Common myeloid progenitor, CD34-positive (primary cell): ENCODE data around the gene TNFRSF19.
A peak's percentile ranks its signal among the peaks of the same experiment; 100 is the strongest.

Source experiments
- CTCF ChIA-PET: fragments of 350-600 bp; sonication (Branson Sonifier 250); formaldehyde crosslinking; loops from one replicate; lab custom pipeline; 2021; ENCODE audit warnings: antibody characterized with exemption; lab: Charles Lee
- POLR2A ChIA-PET: fragments of 350-600 bp; sonication (Branson Sonifier 250); formaldehyde crosslinking; loops from one replicate; lab custom pipeline; 2021; ENCODE audit warnings: antibody characterized with exemption; lab: Charles Lee
- DNase-seq, 3 donors: peaks; one replicate each; pipeline versions ENCODE4 v3.0.0 to v3.0.0-alpha.2; 2013
- H3K27ac ChIP-seq, 2 experiments: 1 replicate in 1 of 2; 2 replicates in 1 of 2; pipeline ENCODE4 v1.7.0; 2013; ENCODE audit warnings: inconsistent platforms in 2 of 2, low read length in 2 of 2, mild to moderate bottlenecking in 2 of 2, low read depth in 1 of 2, moderate library complexity in 1 of 2; ENCODE audit not compliant: severe bottlenecking in 2 of 2, insufficient read depth in 1 of 2, poor library complexity in 1 of 2
- H3K27me3 ChIP-seq, 5 experiments: replicated peaks in 2 of 5; 1 replicate in 3 of 5; 2 replicates in 2 of 5; pipeline versions ENCODE4 v1.6.1 to v1.7.0; 2013; ENCODE audit warnings: low read length in 4 of 5, mild to moderate bottlenecking in 2 of 5, moderate library complexity in 2 of 5, inconsistent platforms in 1 of 5; ENCODE audit not compliant: insufficient read depth in 5 of 5, control insufficient read depth in 4 of 5
- H3K36me3 ChIP-seq, 4 experiments: 1 replicate in 2 of 4; 2 replicates in 2 of 4; pipeline versions ENCODE4 v1.6.1 to v1.7.0; 2013; ENCODE audit warnings: low read length in 3 of 4, control low read depth in 1 of 4, mild to moderate bottlenecking in 1 of 4; ENCODE audit not compliant: control insufficient read depth in 4 of 4, insufficient read depth in 4 of 4
- H3K4me1 ChIP-seq, 4 experiments: 1 replicate in 3 of 4; 2 replicates in 1 of 4; pipeline versions ENCODE4 v1.6.1 to v1.7.1; 2013; ENCODE audit warnings: low read length in 3 of 4, mild to moderate bottlenecking in 3 of 4, control low read depth in 1 of 4, inconsistent platforms in 1 of 4, moderate library complexity in 1 of 4; ENCODE audit not compliant: control insufficient read depth in 4 of 4, insufficient read depth in 4 of 4; ENCODE audit errors: control extremely low read depth in 1 of 4
- H3K4me3 ChIP-seq, 7 experiments: 1 replicate in 4 of 7; 2 replicates in 3 of 7; pipeline versions ENCODE4 v1.5.1 to v1.7.0; 2013; ENCODE audit warnings: mild to moderate bottlenecking in 7 of 7, low read length in 6 of 7, moderate library complexity in 6 of 7, inconsistent platforms in 2 of 7, low read depth in 2 of 7, control low read depth in 1 of 7; ENCODE audit not compliant: insufficient read depth in 4 of 7, control insufficient read depth in 1 of 7; ENCODE audit errors: extremely low read depth in 1 of 7
- H3K9me3 ChIP-seq, 5 experiments: 1 replicate in 4 of 5; 2 replicates in 1 of 5; pipeline versions ENCODE4 v1.6.1 to v1.7.1; 2013; ENCODE audit warnings: low read length in 4 of 5, mild to moderate bottlenecking in 2 of 5, inconsistent platforms in 1 of 5, low read depth in 1 of 5, moderate library complexity in 1 of 5; ENCODE audit not compliant: control insufficient read depth in 4 of 5, insufficient read depth in 2 of 5; ENCODE audit errors: control extremely low read depth in 1 of 5
- WGBS: methylation state at CpG from one replicate; pipeline ENCODE4 v1.1.5; 2013; ENCODE audit not compliant: insufficient coverage; 5-methylcytosine and 5-hydroxymethylcytosine counted together

Gene TNFRSF19

DNA sequence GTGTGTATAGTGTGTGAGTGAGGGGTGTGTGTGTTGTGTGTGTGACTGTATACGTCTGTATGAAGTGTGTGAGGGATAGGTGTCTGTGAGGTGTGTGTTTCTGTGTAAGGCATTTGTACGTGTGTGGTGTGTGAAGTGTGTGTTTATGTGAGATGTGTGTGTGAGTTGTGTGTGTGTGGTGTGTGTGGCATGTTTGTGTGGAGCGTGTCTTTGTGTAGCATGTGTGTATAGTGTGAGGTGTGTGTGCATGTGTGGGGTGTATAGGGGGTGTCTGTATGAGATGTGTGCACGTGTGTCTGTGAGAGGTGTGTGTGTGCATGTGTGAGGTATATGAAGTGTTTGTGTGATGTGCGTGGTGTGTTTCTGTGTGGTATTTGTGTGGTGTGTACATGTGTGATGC lies 13.2 kb upstream of the TNFRSF19 start:
- POLR2A ChIA-PET: no interaction called here
- Histone ChIP-seq H3K27ac (no peak overlapping the region), H3K9me3 (no peaks in the 10 kb centered on the region), H3K27me3 (peaks cover 0 to 7% (median 0%) of the 10 kb centered on the region in 5 experiments), H3K4me1 (no peaks in the 10 kb centered on the region), H3K4me3 (no peak overlapping the region), H3K36me3 (no peaks in the 10 kb centered on the region)
- 100% methylated on average over 4 of the region's 5 CpGs for WGBS
- CTCF ChIA-PET: no interaction called here
- no peak for DNase-seq

DNA sequence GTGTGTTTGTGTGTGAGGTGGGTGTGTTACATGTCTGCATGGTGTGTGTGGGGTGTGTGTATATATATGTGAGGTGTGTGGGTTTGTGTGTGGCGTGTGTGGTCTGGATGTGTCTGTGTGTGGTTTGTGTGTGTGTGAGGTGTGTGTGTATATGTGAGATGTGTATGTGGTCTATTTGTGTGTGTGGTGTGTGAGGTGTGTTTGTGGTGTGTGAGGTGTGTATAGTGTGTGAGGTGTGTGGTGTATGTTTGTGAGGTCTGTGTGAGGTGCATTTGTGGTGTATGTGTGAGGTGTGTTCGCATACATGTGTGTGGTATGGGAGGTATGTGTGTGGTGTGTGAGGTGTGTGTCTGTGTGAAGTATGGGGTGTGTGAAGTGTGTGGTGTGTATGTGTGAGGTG lies 12.5 kb upstream of the TNFRSF19 start:
- H3K4me3 ChIP-seq: no peak overlapping the region
- no peaks in the 10 kb centered on the region for H3K36me3 ChIP-seq
- H3K9me3 ChIP-seq: no peaks in the 10 kb centered on the region
- H3K27ac ChIP-seq: no peak overlapping the region
- POLR2A ChIA-PET: no interaction called here
- 100% methylated on average over 1 of the region's 2 CpGs for WGBS
- H3K4me1 ChIP-seq: no peaks in the 10 kb centered on the region
- CTCF ChIA-PET: no interaction called here
- no peak for DNase-seq
- H3K27me3 ChIP-seq: peaks cover 0 to 7% (median 0%) of the 10 kb centered on the region in 5 experiments

DNA sequence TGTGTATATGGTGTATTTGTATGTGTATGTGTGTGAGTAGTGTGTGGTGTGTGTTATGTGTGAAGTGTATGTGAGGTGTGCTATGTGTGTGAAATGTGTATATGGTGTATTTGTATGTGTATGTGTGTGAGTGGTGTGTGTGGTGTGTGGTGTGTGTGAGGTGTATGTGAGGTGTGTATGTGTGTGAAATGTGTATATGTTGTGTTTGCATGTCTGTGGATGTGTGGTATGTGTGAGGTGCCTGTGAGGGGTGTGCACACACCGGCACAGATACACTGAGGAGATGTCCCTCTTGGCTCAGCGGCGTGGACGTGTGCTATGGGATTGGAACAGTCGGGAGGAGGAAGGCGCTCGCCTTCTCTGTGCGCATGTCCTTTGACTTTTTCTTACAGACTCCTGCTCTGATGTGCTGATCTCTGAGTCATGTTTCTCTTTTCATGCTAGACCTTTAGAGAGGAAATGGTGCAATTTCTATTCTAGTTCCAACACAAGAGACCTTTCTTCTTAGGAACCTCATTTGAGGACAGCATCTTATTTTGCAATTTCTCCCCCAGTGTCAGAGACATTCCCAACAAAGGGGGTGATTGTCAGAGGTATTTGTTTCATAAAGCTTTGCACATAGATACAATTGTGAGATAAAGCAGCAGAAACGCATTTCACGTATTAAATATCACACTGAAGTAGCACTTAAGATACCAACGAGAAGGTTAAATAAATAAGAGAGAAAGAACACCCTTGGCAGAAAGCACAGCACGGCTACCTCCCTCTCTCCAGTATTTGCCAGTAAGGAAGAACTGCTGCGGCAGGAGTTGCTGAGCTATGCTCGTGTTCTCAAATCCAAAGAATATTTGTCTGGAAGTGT lies 11.3 kb upstream of the TNFRSF19 start:
- Histone ChIP-seq H3K27ac (no peak overlapping the region), H3K36me3 (no peaks in the 10 kb centered on the region), H3K4me1 (no peaks in the 10 kb centered on the region), H3K4me3 (no peak overlapping the region), H3K27me3 (peaks cover 0 to 7% (median 0%) of the 10 kb centered on the region in 5 experiments), H3K9me3 (no peaks in the 10 kb centered on the region)
- ChIA-PET CTCF (interaction anchor here (1.2 kb wide), 1 partner anchor 9 kb away, joined by 3 read pairs; no protein-coding TSS in a partner anchor), POLR2A (no interaction called here)
- peak in 2 of 3 donors; percentile 28 to 41 for DNase-seq
- 76% methylated on average over 11 of the region's 14 CpGs for WGBS

DNA sequence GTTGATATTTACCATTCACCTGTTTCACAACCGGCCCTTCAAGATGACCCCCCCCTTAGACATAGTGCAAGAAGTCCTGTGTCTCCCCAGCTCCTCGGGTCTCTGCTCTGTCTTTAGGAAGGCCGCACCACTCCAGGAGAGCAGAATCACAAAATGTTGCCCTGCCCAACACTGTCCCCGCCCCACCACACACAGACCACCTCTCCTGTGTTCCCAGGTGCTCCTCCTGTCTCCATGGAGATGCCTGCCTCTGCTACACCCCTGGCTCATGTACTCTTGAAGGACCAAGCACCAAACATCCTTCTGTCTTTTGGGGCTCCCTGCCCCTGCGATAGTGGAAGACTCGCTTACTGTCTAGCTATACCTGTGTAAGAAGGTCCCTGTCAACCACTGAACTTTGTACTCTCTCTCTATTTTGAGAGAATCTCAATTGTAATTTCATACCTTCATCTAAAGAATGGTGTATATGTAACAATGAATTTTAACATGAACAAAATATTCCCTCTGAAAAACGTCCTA lies 9.6 kb upstream of the TNFRSF19 start:
- WGBS: 100% methylated on average over 3 of the region's 7 CpGs
- H3K27ac ChIP-seq: no peak overlapping the region
- H3K4me1 ChIP-seq: no peaks in the 10 kb centered on the region
- H3K36me3 ChIP-seq: no peaks in the 10 kb centered on the region
- POLR2A ChIA-PET: no interaction called here
- CTCF ChIA-PET: no interaction called here
- no peak for DNase-seq
- H3K4me3 ChIP-seq: no peak overlapping the region
- no peaks in the 10 kb centered on the region for H3K27me3 ChIP-seq
- no peaks in the 10 kb centered on the region for H3K9me3 ChIP-seq

DNA sequence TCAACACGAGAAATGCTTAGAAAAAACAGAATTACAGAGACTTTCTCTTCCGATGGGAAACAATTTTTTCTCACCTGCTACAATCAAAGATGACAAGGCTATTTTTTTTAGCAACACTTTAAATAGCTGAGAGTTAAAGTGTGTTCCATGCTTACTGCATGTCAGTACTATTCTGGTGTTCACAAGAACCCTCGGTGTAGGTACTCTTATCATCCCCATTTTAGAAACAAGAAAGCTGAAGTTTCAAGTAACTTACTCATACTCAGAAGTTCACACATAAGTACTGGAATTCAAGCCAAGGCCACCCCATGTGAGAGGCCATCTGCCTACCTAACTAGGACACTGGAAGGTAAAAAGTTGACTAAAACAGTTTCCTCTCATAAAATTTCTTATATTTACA lies 9.0 kb upstream of the TNFRSF19 start:
- Histone ChIP-seq H3K9me3 (no peaks in the 10 kb centered on the region), H3K36me3 (no peaks in the 10 kb centered on the region), H3K27me3 (no peaks in the 10 kb centered on the region), H3K4me1 (no peaks in the 10 kb centered on the region), H3K4me3 (no peak overlapping the region), H3K27ac (no peak overlapping the region)
- POLR2A ChIA-PET: no interaction called here
- no peak for DNase-seq
- CTCF ChIA-PET: no interaction called here
- 100% methylated on average over 1 of the region's 3 CpGs for WGBS

DNA sequence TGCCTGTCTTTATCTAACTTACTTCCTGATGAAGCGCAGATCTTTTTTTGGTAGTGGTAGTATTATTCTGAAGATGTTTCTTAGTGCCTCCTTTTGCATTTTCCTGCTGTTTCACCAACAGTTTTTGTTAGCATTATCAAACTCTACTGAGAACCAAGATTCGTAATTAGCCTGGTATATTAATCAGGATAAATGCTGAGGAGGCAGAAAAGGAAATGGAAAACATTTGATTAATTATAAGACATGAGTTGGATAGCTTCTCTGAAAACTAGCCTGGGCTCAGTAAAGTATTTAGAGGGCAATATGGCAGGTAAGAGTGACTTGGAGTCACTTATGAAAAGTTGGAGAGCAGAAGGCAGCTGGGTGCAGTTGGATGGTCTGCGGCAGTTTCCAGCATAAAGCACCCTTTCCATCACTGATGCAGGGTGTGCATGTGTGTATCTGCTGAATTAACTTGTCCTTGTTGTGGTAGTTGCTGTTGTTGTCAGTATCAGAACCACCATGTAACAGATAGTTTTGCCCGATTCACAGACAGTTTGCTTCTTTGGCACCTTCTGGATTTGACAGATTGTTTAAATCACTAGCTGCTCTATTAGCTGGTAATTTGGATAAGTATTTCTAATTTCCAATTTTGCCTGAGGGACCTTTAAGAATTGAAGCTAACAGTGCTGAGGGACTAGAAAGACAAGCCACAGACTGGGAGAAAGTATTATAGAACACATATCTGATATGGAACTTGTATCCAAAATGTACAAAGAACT lies 6.9 kb upstream of the TNFRSF19 start:
- H3K4me1 ChIP-seq: no peaks in the 10 kb centered on the region
- H3K27ac ChIP-seq: no peak overlapping the region
- no peak for DNase-seq
- WGBS: 100% methylated on average over 2 of the region's 4 CpGs
- POLR2A ChIA-PET: no interaction called here
- H3K27me3 ChIP-seq: peaks cover 0 to 5% (median 0%) of the 10 kb centered on the region in 5 experiments
- no peaks in the 10 kb centered on the region for H3K9me3 ChIP-seq
- H3K36me3 ChIP-seq: no peaks in the 10 kb centered on the region
- CTCF ChIA-PET: no interaction called here
- no peak overlapping the region for H3K4me3 ChIP-seq
